ENCODE data around the gene ETFBKMT. TPM values are rescaled to one million over a fixed set of nuclear protein-coding genes. Genes with fewer than 3 reads are reported as not detected.

Gene ETFBKMT
- total RNA-seq, 1 experiment from 2014 or later: 1.7 TPM

DNA sequence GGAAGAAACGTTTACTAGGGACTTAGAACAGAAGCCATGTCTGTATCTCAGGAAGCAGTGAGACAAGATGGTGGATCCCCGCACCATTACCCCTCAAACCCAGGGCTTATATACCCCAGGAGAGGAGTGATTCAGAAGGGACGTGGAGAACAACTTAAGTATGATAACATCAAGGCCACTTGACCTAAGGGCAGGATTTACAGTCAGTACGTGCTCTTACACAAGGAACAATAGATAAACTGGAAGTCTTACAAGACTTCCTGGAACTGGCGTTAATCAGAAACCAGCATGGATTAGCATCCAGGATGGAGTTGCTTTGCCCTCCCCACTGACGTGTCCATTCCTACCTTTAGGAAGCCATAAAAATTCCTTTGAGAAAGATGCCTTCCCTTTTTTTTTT is 8.6 kb upstream of the ETFBKMT start:
- Histone ChIP-seq H3K4me3 (replicated peaks in 1 of 2; ENCODE audit: low read depth in 1 of 2, low read length in 2 of 2) (no peak overlapping the region), H3K9ac (ENCODE audit: low read length) (no peak overlapping the region), H3K27me3 (ENCODE audit: insufficient read depth, low read length) (no peaks in the 10 kb centered on the region), H3K27ac (ENCODE audit: low read depth, low read length) (no peak overlapping the region), H3K79me2 (ENCODE audit: insufficient read depth, low read length) (no peaks in the 10 kb centered on the region), H3K4me2 (ENCODE audit: low read length) (no peak overlapping the region), H4K20me1 (ENCODE audit: insufficient read depth) (no peaks in the 10 kb centered on the region), H3K4me1 (ENCODE audit: control insufficient read depth in 1 of 2, insufficient read depth in 2 of 2, low read length in 2 of 2) (peaks cover 0 to 8% of the 10 kb centered on the region in 2 experiments; a peak in 2 of 4 replicates), H2AFZ (ENCODE audit: low read depth, low read length, poor library complexity, severe bottlenecking) (no peak overlapping the region), H3K36me3 (ENCODE audit: control insufficient read depth in 1 of 2, insufficient read depth in 2 of 2, low read length in 2 of 2) (no peaks in the 10 kb centered on the region), H3K9me3 (ENCODE audit: control insufficient read depth in 1 of 2, insufficient read depth in 1 of 2, low read depth in 1 of 2, low read length in 2 of 2) (no peaks in the 10 kb centered on the region), H3K9me2 (ENCODE audit: insufficient read depth) (no peaks in the 10 kb centered on the region; the same call in 1 of the 2 replicates)
- CTCF ChIA-PET: no interaction called here
- intact Hi-C loops (cut with micrococcal nuclease): loop anchor here (5.0 to 10.0 kb wide), 3 partner anchors 414 to 1264 kb away; no protein-coding TSS in a partner anchor
- POLR2A ChIA-PET: no interaction called here
- no peak for DNase-seq (ENCODE audit: low read depth, low spot score)
- ATAC-seq: no peak
- no TSS peak for BruUV-seq (replicated peaks)
- RAD21 ChIA-PET (ENCODE audit: low non-redundant PET in 1 of 2, low total read pairs in 2 of 2, uncharacterized antibody in 2 of 2, unreplicated experiment in 2 of 2): no interaction called here
- TF ChIP-seq FOSL1 (IDR thresholded peaks at IDR 0.05; ENCODE audit: low read depth): no peak
- TF ChIP-seq, protein P1, sequence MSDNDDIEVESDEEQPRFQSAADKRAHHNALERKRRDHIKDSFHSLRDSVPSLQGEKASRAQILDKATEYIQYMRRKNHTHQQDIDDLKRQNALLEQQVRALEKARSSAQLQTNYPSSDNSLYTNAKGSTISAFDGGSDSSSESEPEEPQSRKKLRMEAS (IDR thresholded peaks at IDR 0.05): no peak
- no peak for TF ChIP-seq EGR1 (IDR thresholded peaks at IDR 0.05; ENCODE audit: low read depth)
- no peak for TF ChIP-seq ELF1 (IDR thresholded peaks at IDR 0.05; ENCODE audit: borderline replicate concordance, low read depth)

DNA sequence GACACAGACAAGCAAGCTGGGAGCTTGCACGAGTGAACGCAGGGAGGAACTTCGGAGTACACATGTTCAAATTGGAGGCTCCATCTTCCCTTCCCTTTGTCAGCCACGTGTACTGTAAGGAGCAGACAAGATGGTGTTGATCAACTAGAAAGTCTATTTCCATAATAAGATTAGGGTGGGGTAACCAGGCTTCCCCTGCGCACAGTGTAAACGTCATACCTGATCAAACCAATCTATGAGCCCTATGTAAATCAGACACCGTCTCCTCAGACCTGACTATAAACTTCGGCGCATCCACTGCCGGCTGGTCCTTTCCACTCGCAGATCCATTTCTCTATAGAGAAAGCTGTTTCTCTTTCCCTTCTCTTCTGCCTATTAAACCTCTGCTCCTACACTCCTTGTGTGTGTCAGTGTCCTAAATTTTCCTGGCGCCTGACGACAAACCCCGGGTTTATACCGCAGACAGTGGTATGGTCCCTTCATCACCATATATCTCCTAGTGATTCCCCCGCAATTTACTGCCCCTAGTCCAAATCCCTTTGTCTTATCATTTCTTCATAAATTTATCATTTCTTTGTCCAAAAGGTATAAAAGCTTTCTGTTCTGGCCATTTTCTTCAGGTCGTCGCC is 7.5 kb upstream of the ETFBKMT start:
- ATAC-seq (no peak), DNase-seq (ENCODE audit: low read depth, low spot score) (no peak)
- ChIA-PET RAD21 (ENCODE audit: low non-redundant PET in 1 of 2, low total read pairs in 2 of 2, uncharacterized antibody in 2 of 2, unreplicated experiment in 2 of 2) (interaction anchor here in 1 of 2 experiments (1.8 kb wide), 1 partner anchor 249 kb away, joined by 6 read pairs; no protein-coding TSS in a partner anchor), POLR2A (no interaction called here), CTCF (interaction anchor here (1.8 to 2.2 kb wide), 3 partner anchors 249 to 660 kb away, joined by 6 to 48 read pairs (median 14); no protein-coding TSS in a partner anchor)
- no peak overlapping the region for H2AFZ ChIP-seq (ENCODE audit: low read depth, low read length, poor library complexity, severe bottlenecking)
- BruUV-seq (replicated peaks): no TSS peak
- no peaks in the 10 kb centered on the region; the same call in 1 of the 2 replicates for H3K9me2 ChIP-seq (ENCODE audit: insufficient read depth)
- H3K4me1 ChIP-seq (ENCODE audit: control insufficient read depth in 1 of 2, insufficient read depth in 2 of 2, low read length in 2 of 2): peaks cover 0 to 8% of the 10 kb centered on the region in 2 experiments; a peak in 2 of 4 replicates
- intact Hi-C loops (cut with micrococcal nuclease): loop anchor here (2.0 to 10.0 kb wide), 5 partner anchors 413 to 1263 kb away; partner anchors contain the start of gene YARS2
- no peaks in the 10 kb centered on the region for H3K9me3 ChIP-seq (ENCODE audit: control insufficient read depth in 1 of 2, insufficient read depth in 1 of 2, low read depth in 1 of 2, low read length in 2 of 2)
- no peaks in the 10 kb centered on the region for H3K27me3 ChIP-seq (ENCODE audit: insufficient read depth, low read length)
- no peaks in the 10 kb centered on the region for H3K79me2 ChIP-seq (ENCODE audit: insufficient read depth, low read length)
- H4K20me1 ChIP-seq (ENCODE audit: insufficient read depth): no peaks in the 10 kb centered on the region
- no peak overlapping the region for H3K27ac ChIP-seq (ENCODE audit: low read depth, low read length)
- H3K9ac ChIP-seq (ENCODE audit: low read length): no peak overlapping the region
- TF ChIP-seq, protein P2, sequence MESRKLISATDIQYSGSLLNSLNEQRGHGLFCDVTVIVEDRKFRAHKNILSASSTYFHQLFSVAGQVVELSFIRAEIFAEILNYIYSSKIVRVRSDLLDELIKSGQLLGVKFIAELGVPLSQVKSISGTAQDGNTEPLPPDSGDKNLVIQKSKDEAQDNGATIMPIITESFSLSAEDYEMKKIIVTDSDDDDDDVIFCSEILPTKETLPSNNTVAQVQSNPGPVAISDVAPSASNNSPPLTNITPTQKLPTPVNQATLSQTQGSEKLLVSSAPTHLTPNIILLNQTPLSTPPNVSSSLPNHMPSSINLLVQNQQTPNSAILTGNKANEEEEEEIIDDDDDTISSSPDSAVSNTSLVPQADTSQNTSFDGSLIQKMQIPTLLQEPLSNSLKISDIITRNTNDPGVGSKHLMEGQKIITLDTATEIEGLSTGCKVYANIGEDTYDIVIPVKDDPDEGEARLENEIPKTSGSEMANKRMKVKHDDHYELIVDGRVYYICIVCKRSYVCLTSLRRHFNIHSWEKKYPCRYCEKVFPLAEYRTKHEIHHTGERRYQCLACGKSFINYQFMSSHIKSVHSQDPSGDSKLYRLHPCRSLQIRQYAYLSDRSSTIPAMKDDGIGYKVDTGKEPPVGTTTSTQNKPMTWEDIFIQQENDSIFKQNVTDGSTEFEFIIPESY (IDR thresholded peaks at IDR 0.05; ENCODE audit: extremely low read depth, insufficient replicate concordance, low read length): no peak
- TF ChIP-seq ZNF274 (IDR thresholded peaks at IDR 0.05; ENCODE audit: low read depth, low read length) (no peak), CEBPB (IDR thresholded peaks at IDR 0.05; ENCODE audit: low read depth) (no peak), TCF7L2 (IDR thresholded peaks at IDR 0.05; ENCODE audit: borderline replicate concordance, extremely low read depth, insufficient read depth, insufficient read length) (no peak)
- H3K4me3 ChIP-seq (replicated peaks in 1 of 2; ENCODE audit: low read depth in 1 of 2, low read length in 2 of 2): no peak overlapping the region
- no peaks in the 10 kb centered on the region for H3K36me3 ChIP-seq (ENCODE audit: control insufficient read depth in 1 of 2, insufficient read depth in 2 of 2, low read length in 2 of 2)
- no peak overlapping the region for H3K4me2 ChIP-seq (ENCODE audit: low read length)

All from HCT116 (cell line).